GM12892 (cell line): Measurements from ENCODE around the gene RGL2.

Experiments
- POLR2A ChIP-seq: IDR thresholded peaks from 2 replicates; pipeline ENCODE4 v1.6.1; 2011; ENCODE audit warnings: low read depth, low read length, control low read depth
- POLR2AphosphoS5 ChIP-seq: IDR thresholded peaks from 2 replicates; pipeline ENCODE4 v1.6.1; 2011; ENCODE audit warnings: low read depth, low read length, control low read depth
- TAF1 ChIP-seq: IDR thresholded peaks from 2 replicates; pipeline ENCODE4 v1.6.1; 2011; ENCODE audit warnings: low read depth, mild to moderate bottlenecking, control low read depth, low read length, borderline replicate concordance

DNA sequence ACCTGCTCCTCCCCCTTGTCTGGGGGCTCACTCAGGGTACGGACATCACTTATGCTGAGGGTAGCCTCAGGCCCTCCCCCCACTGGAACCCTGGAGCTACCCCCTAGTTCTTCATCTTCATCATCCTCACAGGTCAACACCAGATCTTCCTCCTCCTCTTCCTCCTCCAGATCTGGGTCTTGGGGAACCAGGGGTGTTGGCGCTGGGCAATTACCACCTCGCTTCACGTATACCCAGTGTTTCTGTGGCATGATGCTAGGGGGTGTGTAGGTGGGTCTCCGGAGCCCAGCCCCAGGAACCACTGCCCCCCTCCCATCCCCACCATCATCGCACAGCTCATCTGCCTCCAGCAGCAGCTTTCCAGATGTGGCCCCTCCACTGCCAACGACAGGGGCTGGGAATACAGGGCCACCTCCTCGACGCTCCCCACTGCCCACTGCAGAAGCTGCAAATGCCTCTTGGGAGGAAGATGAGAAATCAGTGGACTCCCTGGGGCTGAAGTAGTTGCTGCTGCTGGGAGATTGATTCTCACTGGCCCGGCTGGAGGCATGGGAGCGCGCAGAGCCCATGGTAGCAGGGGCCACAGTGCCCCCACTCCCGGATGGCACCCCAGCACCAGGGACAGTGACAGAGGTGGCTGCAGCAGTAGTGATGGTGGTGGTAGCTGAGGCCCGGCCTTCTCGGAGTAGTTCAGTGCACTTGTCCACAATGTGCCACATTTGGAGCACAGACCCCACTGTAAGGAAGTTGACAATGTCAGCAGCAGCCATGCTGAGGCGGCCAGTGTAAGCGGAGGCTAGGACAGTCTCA lies 17.3 kb upstream of the RGL2 start:
- no peak for TF ChIP-seq TAF1
- no peak for TF ChIP-seq POLR2A
- no peak for TF ChIP-seq POLR2AphosphoS5
